GM18499 (cell line): ENCODE results near the gene PIEZO1.

Source experiments
- ATAC-seq: cut with Tn5 transposase; IDR thresholded peaks from one replicate; pipeline ENCODE4 v1.9.1; 2021; ENCODE audit warnings: moderate number of reproducible peaks; ENCODE audit not compliant: insufficient read depth, unreplicated experiment

Gene PIEZO1

GRCh38 chr16:88706965-88707826 lies 77.8 kb downstream of the PIEZO1 start:
- no peak for ATAC-seq

DNA sequence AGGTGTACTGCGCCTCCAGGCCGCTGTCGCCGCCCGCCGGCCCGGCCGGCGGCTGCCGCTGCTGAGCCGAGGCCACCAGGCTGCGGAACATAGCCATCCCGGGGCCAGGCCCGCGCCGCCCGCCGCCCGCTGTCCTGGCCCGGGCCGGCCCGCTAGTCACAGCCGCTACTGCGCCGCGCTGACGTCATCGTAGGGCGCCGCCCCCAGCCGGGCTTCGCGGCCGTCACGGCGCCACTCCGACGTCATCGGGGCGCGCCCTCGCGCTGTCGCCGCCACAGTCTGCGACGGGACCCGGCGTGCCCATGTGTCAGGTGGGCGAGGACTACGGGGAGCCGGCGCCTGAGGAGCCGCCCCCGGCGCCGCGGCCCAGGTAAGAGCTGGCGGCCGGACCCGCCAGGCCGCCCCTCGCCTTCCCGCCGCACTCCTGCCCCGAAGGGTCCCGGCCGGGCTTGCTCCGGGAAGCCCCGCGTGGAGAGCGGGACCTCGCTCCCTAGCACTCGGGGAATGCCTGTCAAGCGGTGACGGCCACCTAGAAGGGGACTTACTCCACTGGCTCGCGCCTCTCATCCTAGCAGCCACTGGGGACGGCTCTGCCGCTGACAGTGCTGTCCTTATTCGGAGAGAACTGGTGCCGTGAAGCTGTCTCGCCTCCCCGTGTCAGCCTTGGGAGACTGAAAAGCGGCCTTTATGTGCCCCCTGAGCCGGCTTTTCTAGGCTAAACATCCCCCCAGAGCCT lies 78.6 kb downstream of the PIEZO1 start, which contains the start of the genes CTU2 and RNF166:
TSS of gene CTU2 (plus strand) at position 275 of the 736 bp plus-strand sequence. CDS start at position 303, 28 bp downstream.
TSS of gene RNF166 (minus strand) at position 180 of the 736 bp plus-strand sequence. CDS start at position 97, 83 bp downstream.
- ATAC-seq = no peak

GRCh38 chr16:88705801-88706228 lies 79.2 kb downstream of the PIEZO1 start:
- no peak for ATAC-seq

DNA sequence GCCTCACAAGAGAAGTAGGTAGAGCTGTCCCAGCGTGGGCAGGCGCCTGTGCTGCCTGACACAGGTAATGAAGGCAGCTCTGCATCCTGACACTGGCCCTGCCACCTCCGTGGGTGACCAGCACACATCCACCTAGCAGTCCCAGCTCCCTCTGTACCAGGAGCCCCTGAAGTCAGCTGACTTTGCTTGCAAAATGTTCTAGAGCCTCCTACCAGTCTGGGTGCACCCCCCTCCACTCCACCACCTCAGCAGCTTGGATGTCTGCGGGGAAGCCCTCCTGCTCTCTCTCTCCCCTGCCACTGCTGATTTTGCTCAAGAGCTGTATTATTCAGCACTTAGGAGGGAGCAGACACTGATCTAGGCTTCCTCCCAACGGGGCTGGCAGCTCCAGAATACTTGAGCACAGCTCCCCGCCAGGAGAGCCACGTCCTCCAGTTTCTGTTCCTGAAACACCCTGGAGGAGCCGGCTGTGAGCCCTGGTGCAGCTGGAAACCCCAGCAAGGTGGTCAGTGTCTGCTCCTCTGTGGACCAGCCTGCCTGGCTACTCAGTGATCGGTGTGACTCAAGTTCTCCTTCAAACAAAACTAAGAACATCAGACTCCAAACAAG lies 79.8 kb downstream of the PIEZO1 start:
- ATAC-seq = no peak

DNA sequence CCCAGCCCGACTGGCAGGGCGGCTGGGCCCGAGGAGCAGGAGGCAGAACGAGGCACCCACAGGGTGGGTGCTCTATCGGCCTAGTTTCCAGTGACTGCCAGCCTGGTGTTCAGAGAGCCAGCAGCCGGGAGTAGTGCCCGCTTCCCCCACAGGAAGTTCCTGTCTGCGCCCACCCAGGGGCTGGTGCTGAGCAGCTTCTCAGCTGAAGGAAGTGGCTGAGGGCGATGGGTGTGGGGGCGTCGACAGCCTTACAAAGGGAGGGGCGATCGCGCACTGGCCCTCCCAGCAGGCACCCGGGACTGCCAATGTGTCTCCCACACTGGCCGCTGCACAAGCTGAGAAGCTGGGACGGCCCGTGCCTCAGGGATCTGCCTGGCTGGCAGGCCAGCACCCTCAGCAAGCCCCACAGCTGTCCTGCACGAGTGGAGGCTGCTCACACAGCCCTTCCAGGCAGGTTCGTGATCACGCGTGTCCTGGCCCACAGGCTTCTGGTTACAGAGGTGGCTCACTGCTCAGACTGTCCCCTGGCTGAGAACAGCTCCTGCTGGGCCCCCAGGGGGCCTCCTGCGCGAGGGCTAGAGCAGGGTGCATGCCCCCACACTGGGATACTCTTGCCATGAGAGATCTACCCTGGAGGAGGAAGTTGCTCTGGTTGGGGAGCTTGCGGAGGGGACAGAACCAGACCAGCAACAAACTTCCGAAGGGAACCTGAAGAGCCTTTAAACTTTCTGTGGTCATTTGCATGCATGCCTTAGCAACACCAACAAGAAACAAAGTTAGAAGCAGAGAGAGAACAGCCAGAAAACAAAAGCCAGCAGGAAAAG lies 81.3 kb downstream of the PIEZO1 start:
- ATAC-seq = no peak

GRCh38 chr16:88702371-88703210 lies 82.4 kb downstream of the PIEZO1 start:
- ATAC-seq = no peak

GRCh38 chr16:88701581-88702370 lies 83.2 kb downstream of the PIEZO1 start:
- ATAC-seq = no peak

GRCh38 chr16:88700636-88701482 lies 84.2 kb downstream of the PIEZO1 start:
- ATAC-seq = no peak

DNA sequence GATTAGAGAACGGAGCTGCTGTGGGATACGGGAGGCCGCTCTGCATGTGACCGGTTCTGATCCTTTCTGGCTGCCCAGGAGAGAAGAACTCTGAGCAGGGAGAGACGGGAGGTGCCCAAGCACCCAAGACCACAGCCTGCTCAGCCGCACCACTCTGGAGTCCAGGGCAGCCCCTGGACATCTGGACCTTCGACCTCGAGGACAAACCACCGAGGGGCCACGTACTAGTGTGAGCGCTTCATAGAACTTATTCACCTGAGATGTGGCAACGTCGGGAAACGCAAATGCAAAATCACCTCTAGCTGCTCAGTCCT lies 84.7 kb downstream of the PIEZO1 start:
- ATAC-seq = no peak

GRCh38 chr16:88699180-88699579 lies 85.8 kb downstream of the PIEZO1 start:
- no peak for ATAC-seq

GRCh38 chr16:88698646-88699045 lies 86.4 kb downstream of the PIEZO1 start:
- no peak for ATAC-seq

GRCh38 chr16:88697831-88698615 lies 87.0 kb downstream of the PIEZO1 start:
- ATAC-seq = no peak

DNA sequence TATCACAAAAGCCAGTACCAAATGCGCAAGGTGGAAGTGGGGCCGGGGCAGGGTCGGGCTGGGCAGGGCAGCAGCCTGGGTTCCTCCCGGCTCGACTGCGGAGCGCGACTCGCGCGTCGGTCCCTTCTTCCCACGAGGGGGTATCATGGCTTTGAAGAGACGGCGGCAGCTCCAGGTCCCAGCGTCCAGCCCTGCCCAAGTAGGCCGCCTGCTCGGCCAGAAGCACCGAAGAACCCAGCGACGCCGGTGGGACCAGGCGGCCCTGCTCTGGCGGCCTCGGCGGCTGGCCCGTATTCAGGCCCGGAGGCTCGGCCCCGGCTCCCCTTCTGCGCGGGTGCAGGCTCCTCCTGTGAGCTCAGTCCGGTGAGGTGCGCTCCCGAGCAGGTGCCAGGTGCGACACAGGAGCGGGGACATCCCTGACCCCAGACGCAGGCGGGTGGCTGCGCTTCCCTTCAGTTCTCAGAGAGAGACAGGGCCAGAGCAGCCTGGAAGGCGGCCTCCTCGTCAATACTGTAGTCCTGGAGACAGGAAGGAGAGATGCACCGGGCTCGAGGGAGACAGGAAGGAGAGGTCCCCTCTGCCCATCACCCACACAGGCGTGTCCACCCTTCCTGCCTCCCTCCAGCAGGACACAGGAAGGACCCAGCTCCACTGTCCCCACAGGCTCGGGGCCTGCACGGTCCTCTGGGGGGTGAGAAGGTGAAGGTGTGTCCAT lies 87.7 kb downstream of the PIEZO1 start:
- no peak for ATAC-seq

DNA sequence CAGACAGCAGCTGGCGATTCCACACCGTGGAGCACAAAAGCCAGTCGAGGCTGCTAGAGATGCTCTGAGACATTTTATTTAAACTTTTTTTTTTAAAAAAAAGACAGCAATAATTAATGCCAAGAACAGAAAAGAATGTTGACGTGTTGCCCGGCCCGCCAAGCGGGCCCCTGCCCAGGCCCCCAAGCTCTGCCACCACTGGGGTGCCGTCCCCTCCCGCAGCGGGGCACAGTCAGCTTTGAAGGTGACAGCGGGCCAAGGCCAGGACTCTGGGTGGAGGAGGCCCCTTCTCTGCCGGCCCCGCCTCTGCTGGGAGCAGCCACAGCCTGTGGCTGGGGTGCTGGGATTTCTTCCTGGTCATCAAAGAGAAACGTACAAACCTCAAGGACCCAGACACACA lies 88.6 kb downstream of the PIEZO1 start:
- ATAC-seq = no peak

DNA sequence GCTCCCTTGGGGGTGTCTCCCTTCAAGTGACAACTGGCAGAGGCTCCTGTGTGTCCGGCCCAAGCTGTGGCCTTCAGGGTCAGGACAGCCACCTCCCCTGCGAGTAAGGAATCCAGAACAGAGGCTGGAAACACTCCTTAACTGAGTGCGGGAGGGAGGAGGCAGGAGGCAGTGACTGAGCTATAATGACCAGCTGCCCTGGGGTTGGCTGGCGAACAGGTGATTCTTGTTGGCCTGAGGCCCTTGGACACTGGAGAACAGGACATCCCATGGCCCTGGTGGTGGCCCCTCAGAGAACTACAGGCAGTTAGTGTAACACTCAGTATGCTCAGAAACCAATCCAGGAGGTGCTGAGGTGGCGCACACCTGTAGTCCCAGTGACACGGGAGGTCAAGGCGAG lies 89.3 kb downstream of the PIEZO1 start:
- ATAC-seq = no peak

DNA sequence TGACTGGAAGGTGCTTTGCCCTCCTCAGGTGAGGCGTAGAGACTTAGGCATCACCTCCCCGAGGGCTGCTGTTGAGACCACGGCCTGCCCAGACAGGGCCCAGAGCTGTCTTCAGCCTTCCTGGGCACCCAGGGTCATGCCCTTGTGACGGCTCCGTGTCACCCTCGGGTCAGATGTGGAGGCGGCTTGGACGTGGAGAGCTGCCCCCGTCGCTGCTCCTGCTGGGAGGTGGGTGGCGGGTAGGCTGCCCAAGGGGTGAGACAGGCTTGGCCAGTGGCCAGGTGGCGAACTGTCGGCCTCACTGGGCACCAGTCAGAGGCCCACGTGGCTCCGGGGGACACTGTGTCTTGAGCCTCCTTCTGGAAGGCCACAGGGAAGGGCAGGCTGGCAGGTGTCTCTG lies 89.8 kb downstream of the PIEZO1 start:
- ATAC-seq = no peak
